Spleen (tissue), 11 donors: ENCODE data around the gene SLC7A5. TPM values are rescaled to one million over a fixed set of nuclear protein-coding genes. Genes with fewer than 3 reads are reported as not detected.

Experiments used
- DNase-seq: peaks from one replicate; pipeline ENCODE4 v3.0.0-alpha.2; 2020
- H3K27ac ChIP-seq, 8 donors: fragments of 200-600 bp; sonication (generic) in 7 of 8; 1 replicate in 4 of 8; 2 replicates in 4 of 8; pipeline versions ENCODE4 v1.5.0 to v1.8.0; 2016 to 2021; ENCODE audit warnings: inconsistent platforms in 4 of 8, mild to moderate bottlenecking in 4 of 8, moderate library complexity in 1 of 8
- H3K27me3 ChIP-seq, 7 donors: fragments of 200-600 bp; sonication (generic) in 6 of 7; replicated peaks in 1 of 7; 1 replicate in 4 of 7; 2 replicates in 3 of 7; pipeline versions ENCODE4 v1.5.0 to v1.8.0; 2016 to 2021; ENCODE audit warnings: inconsistent platforms in 3 of 7, mild to moderate bottlenecking in 1 of 7
- H3K36me3 ChIP-seq, 6 donors: fragments of 200-600 bp; sonication (generic) in 5 of 6; 1 replicate in 4 of 6; 2 replicates in 2 of 6; pipeline versions ENCODE4 v1.5.0 to v1.8.0; 2016 to 2021; ENCODE audit warnings: inconsistent platforms in 2 of 6
- H3K4me1 ChIP-seq, 6 donors: fragments of 200-600 bp; sonication (generic) in 5 of 6; 1 replicate in 3 of 6; 2 replicates in 3 of 6; pipeline versions ENCODE4 v1.5.0 to v1.8.0; 2016 to 2021; ENCODE audit warnings: inconsistent platforms in 3 of 6
- H3K4me3 ChIP-seq, 8 donors: fragments of 200-600 bp; sonication (generic) in 7 of 8; 1 replicate in 4 of 8; 2 replicates in 4 of 8; pipeline versions ENCODE4 v1.5.0 to v1.8.0; 2016 to 2021; ENCODE audit warnings: inconsistent platforms in 4 of 8, mild to moderate bottlenecking in 4 of 8, moderate library complexity in 2 of 8
- H3K9me3 ChIP-seq, 8 donors: fragments of 200-600 bp; sonication (generic) in 7 of 8; 1 replicate in 4 of 8; 2 replicates in 4 of 8; pipeline versions ENCODE4 v1.5.0 to v1.8.0; 2016 to 2021; ENCODE audit warnings: inconsistent platforms in 4 of 8
- POLR2A ChIP-seq, 3 donors: fragments of 450-650 bp; IDR thresholded peaks; one replicate each; pipeline ENCODE4 v1.5.1; 2017; ENCODE audit warnings: antibody characterized with exemption in 3 of 3, mild to moderate bottlenecking in 1 of 3
- POLR2AphosphoS5 ChIP-seq, 3 donors: sonication (generic); formaldehyde crosslinking; IDR thresholded peaks; one replicate each; pipeline ENCODE4 v1.5.1; 2017; ENCODE audit warnings: antibody characterized with exemption in 3 of 3
- WGBS, 5 donors: extraction: QIAGEN DNeasy Blood & Tissue Kit in 3 of 5; methylation state at CpG; one replicate each; pipeline versions ENCODE4 v1.1.5 to v1.1.7; 2013 to 2018; 5-methylcytosine and 5-hydroxymethylcytosine counted together
- intact Hi-C: fragments of 100-400 bp; cut with DNase I; formaldehyde crosslinking; loops from one replicate; pipeline ENCODE4 v1.15.0; 2023; ENCODE audit warnings: low total_unique reads
- polyA plus RNA-seq, 3 donors: library from polyadenylated mRNA; stranded (reverse); fragments of 200-250 nt; gene quantifications; one replicate each; pipeline ENCODE4 v1.2.1, GENCODE V29; 2013
- total RNA-seq, 7 donors: library from RNA; depleted of rRNA in 3 of 7; stranded (reverse); fragments of >200 nt in 3 of 7; fragmentation: NEBNext Ultra II Directional in 4 of 7; extraction: Animal tissue kit (Norgen Biotek cat#: 25700) in 4 of 7; gene quantifications; one replicate each; pipeline versions ENCODE4 v1.1.0 to v1.2.1, GENCODE V29; 2016 to 2021
- TF ChIP-seq, protein P1 (sequence below), 11 experiments: fragments of 200-600 bp in 7 of 11; fragments of 450-650 bp in 4 of 11; sonication (generic) in 4 of 11; IDR thresholded peaks in 8 of 11; conservative IDR thresholded peaks in 3 of 11; 1 replicate in 7 of 11; 2 replicates in 4 of 11; pipeline versions ENCODE4 v1.4.0 to v1.8.0; 2016 to 2021; ENCODE audit warnings: antibody characterized with exemption in 11 of 11, inconsistent platforms in 4 of 11, mild to moderate bottlenecking in 1 of 11
- donor health status: healthy with polysubstance abuse.
- donor health status: DM: no; HTN: no; CAD: no; lungs with moderate emphysema.
- donor health status: DM: no; HTN: no; CAD: no.
- donor health status: Bipolar disorder and iron deficiency.
- donor health status: healthy.
- donor health status: DM: no; HTN: no; CAD: no.
- donor health status: DM: yes; HTN: yes; CAD: no.

SLC7A5 gene
- total and polyA plus RNA-seq, 10 donors: 2.5 to 30.6 (median 17.0) TPM

DNA sequence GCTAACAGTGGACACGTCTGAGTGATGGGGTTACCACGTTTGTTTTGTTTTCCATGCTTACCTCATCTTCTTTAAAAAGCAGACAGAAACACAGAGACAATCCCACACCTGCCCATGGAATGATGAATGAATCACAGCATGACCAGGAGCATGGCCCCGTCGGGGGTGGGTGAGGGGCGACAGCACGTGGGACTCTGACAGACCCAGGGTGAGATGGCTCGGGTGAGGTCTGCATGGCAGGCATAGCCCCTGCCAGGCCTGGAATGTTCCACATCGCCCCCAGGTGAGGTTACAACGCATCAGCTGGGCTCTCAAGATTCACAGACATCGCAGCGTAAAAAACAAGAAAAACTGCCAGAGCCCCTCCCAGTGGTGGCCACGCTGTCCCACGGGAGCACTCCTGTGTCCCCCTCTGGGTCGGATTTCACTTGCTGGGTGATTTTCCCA lies 18.1 kb downstream of the SLC7A5 start:
- Histone ChIP-seq H3K9me3 (no peaks in the 10 kb centered on the region), H3K36me3 (peaks cover 0 to 55% (median 2%) of the 10 kb centered on the region in 6 donors), H3K27me3 (no peaks in the 10 kb centered on the region), H3K4me3 (no peak overlapping the region), H3K4me1 (peaks cover 15 to 99% (median 43%) of the 10 kb centered on the region in 6 donors), H3K27ac (no peak overlapping the region)
- intact Hi-C loops: no loop called here
- no peak for DNase-seq
- TF ChIP-seq POLR2A (IDR thresholded peaks at IDR 0.05): no peak
- TF ChIP-seq, protein P1, sequence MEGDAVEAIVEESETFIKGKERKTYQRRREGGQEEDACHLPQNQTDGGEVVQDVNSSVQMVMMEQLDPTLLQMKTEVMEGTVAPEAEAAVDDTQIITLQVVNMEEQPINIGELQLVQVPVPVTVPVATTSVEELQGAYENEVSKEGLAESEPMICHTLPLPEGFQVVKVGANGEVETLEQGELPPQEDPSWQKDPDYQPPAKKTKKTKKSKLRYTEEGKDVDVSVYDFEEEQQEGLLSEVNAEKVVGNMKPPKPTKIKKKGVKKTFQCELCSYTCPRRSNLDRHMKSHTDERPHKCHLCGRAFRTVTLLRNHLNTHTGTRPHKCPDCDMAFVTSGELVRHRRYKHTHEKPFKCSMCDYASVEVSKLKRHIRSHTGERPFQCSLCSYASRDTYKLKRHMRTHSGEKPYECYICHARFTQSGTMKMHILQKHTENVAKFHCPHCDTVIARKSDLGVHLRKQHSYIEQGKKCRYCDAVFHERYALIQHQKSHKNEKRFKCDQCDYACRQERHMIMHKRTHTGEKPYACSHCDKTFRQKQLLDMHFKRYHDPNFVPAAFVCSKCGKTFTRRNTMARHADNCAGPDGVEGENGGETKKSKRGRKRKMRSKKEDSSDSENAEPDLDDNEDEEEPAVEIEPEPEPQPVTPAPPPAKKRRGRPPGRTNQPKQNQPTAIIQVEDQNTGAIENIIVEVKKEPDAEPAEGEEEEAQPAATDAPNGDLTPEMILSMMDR (IDR thresholded peaks at IDR 0.05 in 8 of 11, conservative IDR thresholded peaks at IDR 0.05 in 3 of 11): no peak
- TF ChIP-seq POLR2AphosphoS5 (IDR thresholded peaks at IDR 0.05): no peak
- WGBS, 5 donors: 80 to 88% (median 84%) methylated on average over 11 to 14 of the region's 14 CpGs

DNA sequence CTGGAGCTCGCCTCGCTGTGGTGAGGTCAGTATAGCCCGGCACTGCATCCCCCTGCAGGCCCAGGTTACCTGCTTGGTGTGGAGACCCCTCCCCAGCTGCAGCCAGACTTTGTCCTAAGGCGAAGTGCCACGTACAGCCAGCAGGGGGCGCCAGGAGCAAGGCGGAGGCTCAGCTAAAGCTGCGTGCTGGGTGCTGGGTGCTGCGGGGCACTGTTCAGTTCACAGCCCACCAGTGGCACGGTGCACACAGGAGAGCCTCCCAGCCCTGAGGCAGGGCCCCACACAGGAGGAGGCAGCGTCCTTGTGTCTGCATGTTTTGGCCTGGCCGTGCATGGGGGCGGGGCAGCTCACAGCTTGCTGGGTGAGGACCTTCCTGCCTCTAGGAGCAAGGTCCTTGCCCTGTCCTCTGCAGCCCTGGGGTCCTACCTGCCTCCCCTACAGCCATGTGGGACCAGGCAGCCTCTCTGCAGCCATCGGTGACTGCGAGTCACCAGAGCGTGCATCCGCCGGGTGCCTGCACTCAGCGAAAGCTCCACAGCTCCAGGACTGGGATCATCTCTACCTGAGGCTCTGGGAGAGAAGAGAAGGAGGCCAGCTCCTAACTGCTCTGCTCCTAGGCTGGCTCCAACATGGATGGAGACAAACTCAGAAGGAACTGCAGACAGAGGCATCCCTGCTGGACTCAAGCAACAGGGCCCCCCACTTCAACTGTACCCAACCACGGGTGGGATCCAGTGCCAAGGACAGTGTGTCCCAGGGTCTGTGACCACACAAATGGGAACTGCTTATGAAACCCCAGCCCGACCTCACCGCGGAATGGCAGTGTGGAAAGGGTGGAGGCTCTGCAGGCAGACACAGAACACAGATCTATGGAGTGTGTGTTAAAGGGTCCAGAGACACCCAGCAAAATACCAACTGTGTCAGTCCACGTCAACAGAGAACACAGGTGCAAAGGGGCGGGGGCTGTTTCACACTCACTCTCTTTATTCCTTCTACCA lies 19.0 kb downstream of the SLC7A5 start:
- H3K27ac ChIP-seq: peak overlapping the region in 1 of 8 donors; percentile 5
- TF ChIP-seq, protein P1 (IDR thresholded peaks at IDR 0.05 in 8 of 11, conservative IDR thresholded peaks at IDR 0.05 in 3 of 11): peak; percentile 82 to 95 (median 90)
- peak; percentile 13 to 75 (median 47) for TF ChIP-seq POLR2AphosphoS5 (IDR thresholded peaks at IDR 0.05)
- TF ChIP-seq POLR2A (IDR thresholded peaks at IDR 0.05): no peak
- no peaks in the 10 kb centered on the region for H3K27me3 ChIP-seq
- peak; percentile 94 for DNase-seq
- no peaks in the 10 kb centered on the region for H3K9me3 ChIP-seq
- peaks cover 0 to 61% (median 2%) of the 10 kb centered on the region in 6 donors for H3K36me3 ChIP-seq
- peaks cover 15 to 95% (median 34%) of the 10 kb centered on the region in 6 donors for H3K4me1 ChIP-seq
- WGBS, 5 donors: 44 to 59% (median 48%) methylated on average over 14 to 25 of the region's 25 CpGs
- H3K4me3 ChIP-seq: peak overlapping the region in 1 of 8 donors; percentile 15
- intact Hi-C loops: no loop called here

DNA sequence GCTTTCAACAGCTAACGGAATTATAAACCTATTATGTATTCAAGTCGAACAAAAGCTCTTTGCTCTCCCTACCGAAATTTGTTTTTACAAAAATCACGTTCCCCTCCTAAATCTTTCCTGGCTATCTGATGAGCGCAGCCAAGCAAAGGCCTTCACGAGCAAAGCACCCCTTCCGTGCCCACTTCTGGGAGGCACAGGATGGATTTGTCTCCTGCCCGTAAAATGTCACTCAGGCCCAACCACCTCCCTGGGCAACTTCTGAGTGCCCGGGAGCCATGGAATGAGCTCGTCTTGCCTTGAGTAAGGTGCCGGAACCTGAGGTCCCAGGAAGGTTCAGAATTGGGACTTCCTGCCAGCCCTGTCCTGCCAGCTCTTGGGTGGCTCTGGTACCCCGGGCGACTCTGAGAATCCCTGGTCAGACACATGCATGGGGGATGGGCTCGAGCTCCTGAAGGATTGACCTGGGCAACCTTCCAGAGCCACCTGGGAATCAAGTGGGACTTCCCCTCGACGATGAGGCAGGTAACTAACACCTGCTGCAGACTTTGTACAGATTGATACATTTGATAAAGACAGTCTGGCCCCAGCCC lies 19.8 kb downstream of the SLC7A5 start:
- no peaks in the 10 kb centered on the region for H3K9me3 ChIP-seq
- intact Hi-C loops: loop anchor here (10.0 kb wide), 1 partner anchor 75 kb away; no protein-coding TSS in a partner anchor
- 80 to 92% (median 85%) methylated on average over 11 to 16 of the region's 16 CpGs for WGBS, 5 donors
- no peak for DNase-seq
- TF ChIP-seq, protein P1 (IDR thresholded peaks at IDR 0.05 in 8 of 11, conservative IDR thresholded peaks at IDR 0.05 in 3 of 11): no peak
- no peak for TF ChIP-seq POLR2AphosphoS5 (IDR thresholded peaks at IDR 0.05)
- TF ChIP-seq POLR2A (IDR thresholded peaks at IDR 0.05): no peak
- H3K4me3 ChIP-seq: peak overlapping the region in 1 of 8 donors; percentile 15
- no peaks in the 10 kb centered on the region for H3K27me3 ChIP-seq
- peaks cover 0 to 62% (median 2%) of the 10 kb centered on the region in 6 donors for H3K36me3 ChIP-seq
- H3K27ac ChIP-seq: no peak overlapping the region
- H3K4me1 ChIP-seq: peaks cover 15 to 87% (median 29%) of the 10 kb centered on the region in 6 donors
